Breast epithelium (tissue), 3 donors: ENCODE measurements around the gene CCDC12.

Experiments used
- CTCF ChIP-seq, 3 donors: fragments of 450-650 bp; IDR thresholded peaks; one replicate each; pipeline ENCODE4 v1.5.1; 2016 to 2017; ENCODE audit warnings: antibody characterized with exemption in 3 of 3, mild to moderate bottlenecking in 3 of 3, moderate library complexity in 3 of 3
- POLR2A ChIP-seq: fragments of 450-650 bp; IDR thresholded peaks from one replicate; pipeline ENCODE4 v1.6.1; 2016; ENCODE audit warnings: antibody characterized with exemption, mild to moderate bottlenecking, moderate library complexity
- POLR2AphosphoS5 ChIP-seq, 3 donors: sonication (generic); formaldehyde crosslinking; IDR thresholded peaks; one replicate each; pipeline ENCODE4 v1.6.1; 2017; ENCODE audit warnings: antibody characterized with exemption in 3 of 3

GRCh38 chr3:46979958-46980497 is 3.5 kb upstream of the CCDC12 start:
- TF ChIP-seq CTCF (IDR thresholded peaks at IDR 0.05) (no peak), POLR2AphosphoS5 (IDR thresholded peaks at IDR 0.05) (no peak), POLR2A (no peak)
